SK-N-SH (cell line): ENCODE results near the gene ANKFN1. TPM values are rescaled to one million over a fixed set of nuclear protein-coding genes. Genes with fewer than 3 reads are reported as not detected.

Source experiments
- CTCF ChIA-PET: fragments of 300-600, 350-600 bp; formaldehyde crosslinking; extraction: SDS; loops from one replicate; lab custom pipeline; 2021; lab: Yijun Ruan, JAX
- POLR2A ChIA-PET: fragments of 350-600 bp; sonication (Branson Sonifier 250); formaldehyde crosslinking; extraction: SDS; loops from one replicate; lab custom pipeline; 2020; ENCODE audit warnings: antibody characterized with exemption, inconsistent platforms; lab: Yijun Ruan, JAX
- DNase-seq: peaks from one replicate; pipeline ENCODE4 v3.0.0; 2012
- H2AFZ ChIP-seq: fragments of 200-600 bp; sonication (generic); 2 replicates; pipeline ENCODE4 v1.8.1; 2016; ENCODE audit warnings: antibody characterized with exemption, mild to moderate bottlenecking, low read depth
- H3F3A ChIP-seq: fragments of 200-600 bp; sonication (generic); replicated peaks from 2 replicates; pipeline ENCODE3; 2016; ENCODE audit warnings: antibody characterized with exemption, mild to moderate bottlenecking; ENCODE audit not compliant: insufficient read depth
- H3K27ac ChIP-seq, 2 experiments: fragments of 200-500 bp in 1 of 2; fragments of 200-600 bp in 1 of 2; sonication (Bioruptor generic) in 1 of 2; sonication (generic), shearing (Covaris generic) in 1 of 2; 2 replicates each; pipeline versions ENCODE4 v1.5.1 to v1.6.1; 2014 to 2016; ENCODE audit warnings: low read depth in 2 of 2, inconsistent platforms in 1 of 2, low read length in 1 of 2, mild to moderate bottlenecking in 1 of 2, mixed read lengths in 1 of 2
- H3K27me3 ChIP-seq: fragments of 200-600 bp; sonication (generic), shearing (Covaris generic); 2 replicates; pipeline ENCODE4 v1.6.1; 2016; ENCODE audit warnings: mixed run types; ENCODE audit not compliant: insufficient read depth
- H3K36me3 ChIP-seq, 2 experiments: fragments of 200-500 bp in 1 of 2; fragments of 200-600 bp in 1 of 2; sonication (Bioruptor generic) in 1 of 2; sonication (generic) in 1 of 2; replicated peaks in 1 of 2; 2 replicates each; pipeline versions ENCODE3 to v1.5.1; 2014 to 2016; ENCODE audit warnings: low read length in 1 of 2, mild to moderate bottlenecking in 1 of 2; ENCODE audit not compliant: insufficient read depth in 2 of 2, control insufficient read depth in 1 of 2
- H3K4me1 ChIP-seq, 2 experiments: fragments of 200-500 bp in 1 of 2; fragments of 200-600 bp in 1 of 2; sonication (Bioruptor generic) in 1 of 2; sonication (generic), shearing (Covaris generic) in 1 of 2; 2 replicates each; pipeline versions ENCODE4 v1.5.1 to v1.6.1; 2014 to 2016; ENCODE audit warnings: low read depth in 1 of 2, low read length in 1 of 2, mixed run types in 1 of 2; ENCODE audit not compliant: insufficient read depth in 2 of 2, control insufficient read depth in 1 of 2
- H3K4me2 ChIP-seq: fragments of 200-600 bp; sonication (generic), shearing (Covaris generic); 2 replicates; pipeline ENCODE4 v1.6.1; 2017; ENCODE audit warnings: mixed run types
- H3K4me3 ChIP-seq, 2 experiments: fragments of 200-500 bp in 1 of 2; fragments of 200-600 bp in 1 of 2; sonication (Bioruptor generic) in 1 of 2; sonication (generic), shearing (Covaris generic) in 1 of 2; 2 replicates each; pipeline versions ENCODE4 v1.5.1 to v1.8.1; 2014 to 2016; ENCODE audit warnings: low read depth in 2 of 2, inconsistent platforms in 1 of 2, low read length in 1 of 2, mild to moderate bottlenecking in 1 of 2, mixed read lengths in 1 of 2, moderate library complexity in 1 of 2
- H3K79me2 ChIP-seq: fragments of 200-600 bp; sonication (generic); 2 replicates; pipeline ENCODE4 v1.8.1; 2017; ENCODE audit warnings: mild to moderate bottlenecking; ENCODE audit not compliant: insufficient read depth
- H3K9ac ChIP-seq: fragments of 200-600 bp; sonication (generic); 2 replicates; pipeline ENCODE4 v1.6.1; 2017; ENCODE audit warnings: mixed run types
- H3K9me2 ChIP-seq: fragments of 200-600 bp; sonication (generic); 2 replicates; pipeline ENCODE4 v1.6.1; 2017; ENCODE audit warnings: mixed run types
- H3K9me3 ChIP-seq: fragments of 200-600 bp; sonication (generic); 2 replicates; pipeline ENCODE4 v1.6.1; 2017; ENCODE audit warnings: mixed run types, mild to moderate bottlenecking, moderate library complexity
- H4K20me1 ChIP-seq: fragments of 200-600 bp; sonication (generic); 2 replicates; pipeline ENCODE4 v1.6.1; 2017; ENCODE audit warnings: mild to moderate bottlenecking, mixed run types; ENCODE audit not compliant: insufficient read depth
- GATA2 ChIP-seq: sonication (generic); formaldehyde crosslinking; IDR thresholded peaks from 2 replicates; pipeline ENCODE4 v1.5.0; 2020; ENCODE audit warnings: mild to moderate bottlenecking, missing genetic modification reagents
- JUND ChIP-seq: IDR thresholded peaks from 2 replicates; pipeline ENCODE4 v1.4.0; 2012
- MXI1 ChIP-seq: IDR thresholded peaks from 2 replicates; pipeline ENCODE4 v1.6.1; 2012; ENCODE audit warnings: mild to moderate bottlenecking, low read depth, low read length, improper control_type of control experiment
- RAD21 ChIP-seq: IDR thresholded peaks from 2 replicates; pipeline ENCODE4 v1.6.1; 2012; ENCODE audit warnings: mild to moderate bottlenecking, low read length
- WGBS: methylation state at CpG from one replicate; pipeline ENCODE4 v1.1.6; 2017; ENCODE audit warnings: low lambda C conversion rate; 5-methylcytosine and 5-hydroxymethylcytosine counted together
- polyA plus RNA-seq, 3 experiments: library from polyadenylated mRNA; depleted of rRNA; stranded (reverse); fragments of >200 nt; gene quantifications; 2 replicates each; pipeline ENCODE4 v1.2.3, GENCODE V29; 2012
- TF ChIP-seq, protein P1 (sequence below): IDR thresholded peaks from 2 replicates; pipeline ENCODE4 v1.4.0; 2012; ENCODE audit warnings: low read depth, borderline replicate concordance
- TF ChIP-seq, protein P2 (sequence below): IDR thresholded peaks from 2 replicates; pipeline ENCODE4 v1.6.1; 2012; ENCODE audit warnings: mild to moderate bottlenecking, low read depth, low read length, moderate library complexity
- TF ChIP-seq, protein P3 (sequence below): fragments of 150-350 bp; IDR thresholded peaks from 2 replicates; pipeline ENCODE4 v1.6.1; 2016; ENCODE audit warnings: mild to moderate bottlenecking, low read depth, low read length
- TF ChIP-seq, protein P4 (sequence below): IDR thresholded peaks from 2 replicates; pipeline ENCODE4 v1.4.0; 2012; ENCODE audit warnings: low read depth, borderline replicate concordance

Gene ANKFN1
- polyA plus RNA-seq, 1 of the 3 experiments (the other 2 are of a cell fraction): 0.07 TPM

DNA sequence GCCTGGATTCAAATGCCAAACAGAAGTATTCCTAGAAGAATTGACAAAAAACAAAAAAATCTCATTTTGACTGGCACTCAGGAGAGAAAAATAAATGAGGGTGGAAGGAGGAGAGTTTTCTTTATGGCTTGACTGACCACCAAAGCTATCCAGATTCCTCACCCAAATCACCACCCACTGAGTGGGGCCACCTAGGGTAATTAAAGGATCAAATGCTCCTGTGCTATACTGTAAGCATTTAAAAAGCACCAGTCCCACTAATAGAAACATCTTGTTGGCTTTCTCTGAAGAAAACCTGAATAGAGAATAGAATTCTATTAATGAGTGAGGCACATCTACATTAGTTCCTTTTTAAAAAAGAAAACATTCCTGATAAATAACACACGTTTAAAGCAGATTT is 163.3 kb downstream of the ANKFN1 start (continued):
- TF ChIP-seq, protein P1, sequence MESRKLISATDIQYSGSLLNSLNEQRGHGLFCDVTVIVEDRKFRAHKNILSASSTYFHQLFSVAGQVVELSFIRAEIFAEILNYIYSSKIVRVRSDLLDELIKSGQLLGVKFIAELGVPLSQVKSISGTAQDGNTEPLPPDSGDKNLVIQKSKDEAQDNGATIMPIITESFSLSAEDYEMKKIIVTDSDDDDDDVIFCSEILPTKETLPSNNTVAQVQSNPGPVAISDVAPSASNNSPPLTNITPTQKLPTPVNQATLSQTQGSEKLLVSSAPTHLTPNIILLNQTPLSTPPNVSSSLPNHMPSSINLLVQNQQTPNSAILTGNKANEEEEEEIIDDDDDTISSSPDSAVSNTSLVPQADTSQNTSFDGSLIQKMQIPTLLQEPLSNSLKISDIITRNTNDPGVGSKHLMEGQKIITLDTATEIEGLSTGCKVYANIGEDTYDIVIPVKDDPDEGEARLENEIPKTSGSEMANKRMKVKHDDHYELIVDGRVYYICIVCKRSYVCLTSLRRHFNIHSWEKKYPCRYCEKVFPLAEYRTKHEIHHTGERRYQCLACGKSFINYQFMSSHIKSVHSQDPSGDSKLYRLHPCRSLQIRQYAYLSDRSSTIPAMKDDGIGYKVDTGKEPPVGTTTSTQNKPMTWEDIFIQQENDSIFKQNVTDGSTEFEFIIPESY: no peak
- TF ChIP-seq, protein P2, sequence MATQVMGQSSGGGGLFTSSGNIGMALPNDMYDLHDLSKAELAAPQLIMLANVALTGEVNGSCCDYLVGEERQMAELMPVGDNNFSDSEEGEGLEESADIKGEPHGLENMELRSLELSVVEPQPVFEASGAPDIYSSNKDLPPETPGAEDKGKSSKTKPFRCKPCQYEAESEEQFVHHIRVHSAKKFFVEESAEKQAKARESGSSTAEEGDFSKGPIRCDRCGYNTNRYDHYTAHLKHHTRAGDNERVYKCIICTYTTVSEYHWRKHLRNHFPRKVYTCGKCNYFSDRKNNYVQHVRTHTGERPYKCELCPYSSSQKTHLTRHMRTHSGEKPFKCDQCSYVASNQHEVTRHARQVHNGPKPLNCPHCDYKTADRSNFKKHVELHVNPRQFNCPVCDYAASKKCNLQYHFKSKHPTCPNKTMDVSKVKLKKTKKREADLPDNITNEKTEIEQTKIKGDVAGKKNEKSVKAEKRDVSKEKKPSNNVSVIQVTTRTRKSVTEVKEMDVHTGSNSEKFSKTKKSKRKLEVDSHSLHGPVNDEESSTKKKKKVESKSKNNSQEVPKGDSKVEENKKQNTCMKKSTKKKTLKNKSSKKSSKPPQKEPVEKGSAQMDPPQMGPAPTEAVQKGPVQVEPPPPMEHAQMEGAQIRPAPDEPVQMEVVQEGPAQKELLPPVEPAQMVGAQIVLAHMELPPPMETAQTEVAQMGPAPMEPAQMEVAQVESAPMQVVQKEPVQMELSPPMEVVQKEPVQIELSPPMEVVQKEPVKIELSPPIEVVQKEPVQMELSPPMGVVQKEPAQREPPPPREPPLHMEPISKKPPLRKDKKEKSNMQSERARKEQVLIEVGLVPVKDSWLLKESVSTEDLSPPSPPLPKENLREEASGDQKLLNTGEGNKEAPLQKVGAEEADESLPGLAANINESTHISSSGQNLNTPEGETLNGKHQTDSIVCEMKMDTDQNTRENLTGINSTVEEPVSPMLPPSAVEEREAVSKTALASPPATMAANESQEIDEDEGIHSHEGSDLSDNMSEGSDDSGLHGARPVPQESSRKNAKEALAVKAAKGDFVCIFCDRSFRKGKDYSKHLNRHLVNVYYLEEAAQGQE: no peak
- TF ChIP-seq JUND (no peak), RAD21 (no peak), MXI1 (no peak)
- TF ChIP-seq, protein P3, sequence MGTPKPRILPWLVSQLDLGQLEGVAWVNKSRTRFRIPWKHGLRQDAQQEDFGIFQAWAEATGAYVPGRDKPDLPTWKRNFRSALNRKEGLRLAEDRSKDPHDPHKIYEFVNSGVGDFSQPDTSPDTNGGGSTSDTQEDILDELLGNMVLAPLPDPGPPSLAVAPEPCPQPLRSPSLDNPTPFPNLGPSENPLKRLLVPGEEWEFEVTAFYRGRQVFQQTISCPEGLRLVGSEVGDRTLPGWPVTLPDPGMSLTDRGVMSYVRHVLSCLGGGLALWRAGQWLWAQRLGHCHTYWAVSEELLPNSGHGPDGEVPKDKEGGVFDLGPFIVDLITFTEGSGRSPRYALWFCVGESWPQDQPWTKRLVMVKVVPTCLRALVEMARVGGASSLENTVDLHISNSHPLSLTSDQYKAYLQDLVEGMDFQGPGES: no peak

DNA sequence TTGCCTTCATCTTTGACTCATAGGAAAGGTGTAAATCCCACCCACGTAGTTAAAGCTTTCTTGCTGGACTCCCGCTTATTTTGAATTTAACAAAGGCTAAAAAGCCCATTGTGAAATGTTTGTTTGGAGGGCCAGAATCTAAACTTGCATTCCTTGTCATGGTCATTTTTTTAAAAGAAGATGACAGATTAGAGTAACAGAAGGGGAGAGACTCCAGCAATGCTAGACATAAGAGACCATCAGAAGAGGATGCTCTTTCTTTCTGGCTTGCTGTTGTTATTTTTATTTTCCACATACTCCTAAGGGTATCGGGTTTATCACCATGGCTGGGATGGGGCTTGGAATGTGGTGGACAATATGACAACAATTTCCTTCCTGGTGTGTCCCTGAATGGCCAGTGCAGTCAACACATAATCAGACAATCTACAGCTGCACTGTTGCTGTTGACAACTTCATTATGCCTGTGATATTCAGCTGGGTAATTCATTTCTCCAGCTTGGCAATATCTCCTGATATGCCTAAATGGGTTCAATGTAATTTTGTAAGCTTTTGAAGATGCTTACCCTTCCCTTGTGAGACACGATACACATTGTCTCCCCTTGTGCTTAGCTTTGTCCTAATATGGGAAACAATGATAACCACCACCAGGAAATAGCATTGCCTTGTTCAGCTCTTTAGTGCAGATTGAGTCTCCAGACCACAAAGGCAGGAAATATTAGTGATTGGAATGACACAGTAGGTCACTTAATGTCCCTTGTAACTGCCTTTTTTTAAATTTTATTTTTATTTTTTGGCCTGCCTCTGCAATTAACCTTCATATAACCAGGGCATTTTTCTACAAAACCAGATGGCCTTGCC is 164.3 kb downstream of the ANKFN1 start:
- ChIA-PET CTCF (interaction anchor here (1.6 kb wide), 1 partner anchor 9 kb away, joined by 6 read pairs; no protein-coding TSS in a partner anchor), POLR2A (no interaction called here)
- 25% methylated on average over 4 of the region's 4 CpGs for WGBS
- no peaks in the 10 kb centered on the region for H3K4me1 ChIP-seq
- H3K4me2 ChIP-seq: no peak overlapping the region
- H3K36me3 ChIP-seq: no peaks in the 10 kb centered on the region
- TF ChIP-seq, protein P3: no peak
- no peak for TF ChIP-seq GATA2 (CRISPR knock-in tag)
- TF ChIP-seq, protein P2: no peak
- TF ChIP-seq, protein P4, sequence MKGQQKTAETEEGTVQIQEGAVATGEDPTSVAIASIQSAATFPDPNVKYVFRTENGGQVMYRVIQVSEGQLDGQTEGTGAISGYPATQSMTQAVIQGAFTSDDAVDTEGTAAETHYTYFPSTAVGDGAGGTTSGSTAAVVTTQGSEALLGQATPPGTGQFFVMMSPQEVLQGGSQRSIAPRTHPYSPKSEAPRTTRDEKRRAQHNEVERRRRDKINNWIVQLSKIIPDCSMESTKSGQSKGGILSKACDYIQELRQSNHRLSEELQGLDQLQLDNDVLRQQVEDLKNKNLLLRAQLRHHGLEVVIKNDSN: no peak
- no peak for TF ChIP-seq MXI1
- no peak overlapping the region for H3K4me3 ChIP-seq
- H2AFZ ChIP-seq: no peak overlapping the region
- no peaks in the 10 kb centered on the region for H3F3A ChIP-seq
- H3K9me2 ChIP-seq: no peaks in the 10 kb centered on the region
- no peaks in the 10 kb centered on the region for H3K9me3 ChIP-seq
- no peaks in the 10 kb centered on the region; the same call in 1 of the 2 replicates for H3K27me3 ChIP-seq
- DNase-seq: no peak
- no peak overlapping the region for H3K9ac ChIP-seq
- no peak overlapping the region for H3K27ac ChIP-seq
- no peaks in the 10 kb centered on the region for H3K79me2 ChIP-seq
- H4K20me1 ChIP-seq: no peaks in the 10 kb centered on the region
